ENCODE measurements around the gene PNPO. TPM values are rescaled to one million over a fixed set of nuclear protein-coding genes. Genes with fewer than 3 reads are reported as not detected.
A peak's percentile ranks its signal among the peaks of the same experiment; 100 is the strongest.

The PNPO gene
- total and polyA plus RNA-seq, 2 of the 13 experiments (the other 11 are each of a cell fraction or from before 2014, with no cell fraction given), result 47.9 to 63.3 TPM

GRCh38 chr17:47948706-47949196 is 7.4 kb downstream of the PNPO start (continued):
- no peak for TF ChIP-seq KIAA2018 (CRISPR knock-in tag; IDR thresholded peaks at IDR 0.05; ENCODE audit: borderline replicate concordance)
- TF ChIP-seq BHLHE40 (IDR thresholded peaks at IDR 0.05; ENCODE audit: low read length), result peak; percentile 41; the same call in 1 of the 2 replicates
- no peak for TF ChIP-seq ATRX (CRISPR knock-in tag; IDR thresholded peaks at IDR 0.05; ENCODE audit: borderline replicate concordance)
- TF ChIP-seq HNF4G (IDR thresholded peaks at IDR 0.05; ENCODE audit: borderline replicate concordance, low read depth, low read length), result no peak
- no peak; the same call in 1 of the 2 replicates for TF ChIP-seq HNF4G (CRISPR knock-in tag; IDR thresholded peaks at IDR 0.05; ENCODE audit: borderline replicate concordance, low read depth)
- no peak for TF ChIP-seq MLXIP (CRISPR knock-in tag; IDR thresholded peaks at IDR 0.05; ENCODE audit: borderline replicate concordance)
- no peak for TF ChIP-seq SMYD3 (CRISPR knock-in tag; IDR thresholded peaks at IDR 0.05)
- TF ChIP-seq CREM (IDR thresholded peaks at IDR 0.05), result peak; percentile 47; the same call in 1 of the 2 replicates
- no peak for TF ChIP-seq CREM (CRISPR knock-in tag; IDR thresholded peaks at IDR 0.05)
- no peak; the same call in 1 of the 2 replicates for TF ChIP-seq ZBTB4 (CRISPR knock-in tag; IDR thresholded peaks at IDR 0.05; ENCODE audit: borderline replicate concordance)
- TF ChIP-seq AHR (CRISPR knock-in tag; IDR thresholded peaks at IDR 0.05), result peak; percentile 81; the same call in 1 of the 2 replicates
